ENCODE results near the gene USH1C.

The USH1C gene

GRCh38 chr11:17471501-17471900 is 72.7 kb downstream of the USH1C start:
- DNase-seq (ENCODE audit: low read depth), result no peak

GRCh38 chr11:17469998-17470397 is 74.2 kb downstream of the USH1C start:
- no peak for DNase-seq (ENCODE audit: low read depth)

GRCh38 chr11:17468122-17468521 is 76.1 kb downstream of the USH1C start:
- DNase-seq (ENCODE audit: low read depth), result no peak

GRCh38 chr11:17463546-17464174 is 80.6 kb downstream of the USH1C start:
- DNase-seq (ENCODE audit: low read depth), result no peak

- no peak for DNase-seq (ENCODE audit: low read depth)
These were observed 81.3 kb downstream of the USH1C start for GRCh38 chr11:17462940-17463339.

GRCh38 chr11:17460406-17460805 is 83.8 kb downstream of the USH1C start:
- no peak for DNase-seq (ENCODE audit: low read depth)

- no peak for DNase-seq (ENCODE audit: low read depth)
These were observed 84.8 kb downstream of the USH1C start for GRCh38 chr11:17459236-17459896.

GRCh38 chr11:17458268-17458667 is 85.9 kb downstream of the USH1C start:
- DNase-seq (ENCODE audit: low read depth), result no peak

GRCh38 chr11:17457396-17458173 is 86.6 kb downstream of the USH1C start:
- no peak for DNase-seq (ENCODE audit: low read depth)

- DNase-seq (ENCODE audit: low read depth), result no peak
These were observed 91.5 kb downstream of the USH1C start for GRCh38 chr11:17452668-17453067.

GRCh38 chr11:17449158-17449557 is 95.1 kb downstream of the USH1C start:
- DNase-seq (ENCODE audit: low read depth), result no peak

- DNase-seq (ENCODE audit: low read depth), result no peak
These were observed 97.7 kb downstream of the USH1C start for GRCh38 chr11:17446482-17446881.

GRCh38 chr11:17445240-17445795 is 98.9 kb downstream of the USH1C start:
- DNase-seq (ENCODE audit: low read depth), result no peak

- no peak for DNase-seq (ENCODE audit: low read depth)
These were observed 100.1 kb downstream of the USH1C start for GRCh38 chr11:17443926-17444690.

Data from stimulated activated CD8-positive, alpha-beta memory T cell treated with anti-CD3 and anti-CD28 coated beads, Interleukin-4, amount 100 ng/mL, for 24 hours (primary cell).